ENCODE measurements around the gene EXOC1.

The EXOC1 gene

DNA sequence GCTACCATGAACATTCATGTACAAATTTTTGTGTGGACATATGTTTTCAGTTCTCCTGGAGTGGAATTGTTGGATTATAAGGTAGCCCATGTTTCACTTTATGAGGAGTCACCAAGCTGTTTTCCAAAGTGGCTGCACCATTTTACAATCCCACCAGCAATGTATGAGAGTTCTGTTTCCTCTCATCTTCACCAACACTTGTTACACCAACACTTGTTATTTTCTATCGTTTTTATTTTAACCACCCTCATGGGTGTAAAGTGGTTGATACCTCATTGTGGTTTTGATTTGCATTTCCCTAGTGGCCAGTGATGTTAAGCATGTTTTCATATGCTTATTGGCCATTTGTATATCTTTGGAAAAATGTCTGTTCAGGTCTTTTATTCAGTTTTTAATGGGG, 4.1 kb downstream of the EXOC1 start:
- DNase-seq = no peak

DNA sequence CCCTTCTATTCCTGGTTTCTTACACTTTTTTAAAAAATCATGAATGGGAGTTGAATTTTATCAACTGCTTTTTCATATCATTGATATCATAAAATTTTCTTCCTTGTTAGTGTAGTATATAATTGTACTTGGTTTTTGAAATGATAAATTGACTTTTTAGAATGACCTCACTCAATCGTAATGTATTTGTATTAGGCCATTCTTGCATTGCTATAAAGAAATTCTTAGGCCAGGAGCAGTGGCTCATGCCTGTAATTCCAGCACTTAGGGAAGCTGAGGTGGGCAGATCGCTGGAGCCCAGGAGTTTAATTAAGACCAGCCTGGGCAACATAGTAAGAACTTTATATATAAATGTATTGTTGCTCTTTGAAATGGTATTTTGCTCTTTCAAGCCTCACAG, 6.3 kb downstream of the EXOC1 start:
- peak; percentile 9 for DNase-seq

DNA sequence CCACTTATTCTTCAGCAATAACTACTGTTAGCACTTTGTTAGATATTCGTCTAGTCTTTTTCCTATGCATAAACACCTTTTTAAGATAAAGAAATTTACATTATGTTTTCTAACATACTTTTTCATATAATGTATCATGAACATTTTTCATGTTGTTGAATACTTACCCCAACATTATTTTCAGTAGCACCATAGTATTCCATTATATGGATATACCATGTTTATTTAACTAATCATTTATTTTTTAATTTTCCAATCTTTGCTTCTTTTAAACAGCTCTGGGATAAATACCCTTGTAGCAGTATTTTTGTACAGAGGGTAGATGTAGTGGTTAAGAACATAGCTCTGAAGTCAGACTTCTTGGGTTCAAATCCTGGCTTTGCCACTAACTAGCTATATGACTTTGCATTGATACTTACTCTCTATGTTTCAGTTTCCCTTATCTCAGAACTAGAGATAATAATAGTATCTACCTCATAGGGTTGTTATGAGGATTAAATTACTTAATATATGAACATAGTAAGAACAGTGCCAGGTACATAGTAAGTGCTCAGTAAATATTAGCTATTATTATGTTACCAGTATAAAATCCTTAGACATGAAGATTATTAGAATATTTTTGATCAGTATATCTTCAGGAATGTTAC, 11.3 kb downstream of the EXOC1 start:
- no peak for DNase-seq

- DNase-seq = peak; percentile 73
Measured at GRCh38 chr4:55865228-55865806, 11.9 kb downstream of the EXOC1 start.

- peak; percentile 91 for DNase-seq
Measured at GRCh38 chr4:55866290-55866907, 13.0 kb downstream of the EXOC1 start.

GRCh38 chr4:55866973-55867574, 13.6 kb downstream of the EXOC1 start:
- DNase-seq = peak; percentile 66

GRCh38 chr4:55868581-55869090, 15.2 kb downstream of the EXOC1 start:
- peak; percentile 36 for DNase-seq

- DNase-seq = no peak
Measured at GRCh38 chr4:55871299-55871800, 17.9 kb downstream of the EXOC1 start.

GRCh38 chr4:55874831-55875230, 21.4 kb downstream of the EXOC1 start:
- DNase-seq = no peak

- DNase-seq = no peak
Measured at GRCh38 chr4:55876387-55876786, 22.9 kb downstream of the EXOC1 start.

DNA sequence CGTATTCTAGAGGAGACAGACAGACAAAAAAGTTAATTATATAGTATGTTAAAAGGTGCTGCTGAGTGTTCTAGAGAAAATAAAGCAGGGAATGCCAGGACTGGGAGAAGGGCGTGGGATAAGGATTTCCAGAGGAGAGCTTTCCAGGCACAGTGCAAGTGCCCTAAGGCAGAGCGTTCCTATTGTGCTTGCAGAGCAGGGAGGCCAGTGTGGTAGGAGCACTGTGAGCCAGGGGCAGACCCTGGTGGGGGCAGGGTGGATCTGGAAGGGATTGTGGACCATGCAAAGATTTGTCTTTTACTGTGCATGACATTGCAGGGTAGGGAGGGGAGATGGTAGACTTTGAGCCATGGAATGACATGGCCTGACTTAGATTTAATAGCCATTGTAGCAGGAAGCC, 25.8 kb downstream of the EXOC1 start:
- no peak for DNase-seq

DNA sequence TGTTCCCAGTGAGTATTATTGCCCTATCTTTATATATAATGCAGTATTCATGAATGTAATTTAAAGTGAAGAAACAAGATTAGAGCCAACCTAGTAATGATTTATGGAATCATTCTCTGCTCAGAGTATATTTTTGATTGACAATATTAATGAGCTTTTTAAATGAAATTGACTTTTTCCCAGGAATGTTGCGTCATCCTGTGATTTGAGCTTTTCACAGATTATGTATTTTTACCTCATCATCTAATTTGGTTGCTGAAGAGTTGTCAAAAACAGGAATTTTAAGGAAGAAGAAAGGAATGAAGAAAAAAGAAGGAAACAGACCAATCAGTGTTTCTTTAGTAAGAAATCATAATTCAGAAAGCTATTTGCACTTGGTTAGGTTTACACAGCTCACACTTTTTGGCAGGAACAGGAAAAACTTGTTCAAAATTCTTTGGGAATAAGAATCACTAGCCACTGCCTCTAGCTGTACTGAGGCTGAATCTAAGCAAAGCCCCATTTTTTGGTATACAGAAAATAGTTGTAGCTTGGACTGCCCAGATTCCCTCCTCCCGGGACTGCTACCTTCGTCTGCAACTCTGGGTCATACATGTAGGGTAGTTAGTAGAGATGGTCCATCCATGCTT, 27.3 kb downstream of the EXOC1 start:
- no peak for DNase-seq

- DNase-seq = no peak
Measured at GRCh38 chr4:55884093-55884850, 30.8 kb downstream of the EXOC1 start.

GRCh38 chr4:55884851-55885219, 31.4 kb downstream of the EXOC1 start:
- DNase-seq = no peak

GRCh38 chr4:55887594-55887993, 34.1 kb downstream of the EXOC1 start:
- no peak for DNase-seq

- DNase-seq = no peak
Measured at GRCh38 chr4:55892156-55892555, 38.7 kb downstream of the EXOC1 start.

DNA sequence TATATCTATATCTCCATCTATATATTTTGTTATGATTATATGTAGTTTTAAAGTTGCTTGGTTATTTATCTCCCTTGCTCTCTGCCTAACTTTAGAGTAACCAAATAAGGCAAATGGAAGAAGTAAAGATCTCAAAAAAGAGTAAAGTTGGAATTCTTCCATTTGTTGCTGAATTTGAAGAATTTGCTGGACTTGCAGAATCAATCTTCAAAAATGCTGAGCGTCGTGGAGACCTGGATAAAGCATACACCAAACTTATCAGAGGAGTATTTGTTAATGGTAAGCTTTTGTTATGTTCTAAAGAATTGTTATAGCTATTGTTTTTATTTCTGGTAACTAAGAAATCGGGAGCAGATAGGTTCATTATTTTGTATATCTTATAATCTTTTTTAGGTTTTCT, 43.2 kb downstream of the EXOC1 start:
- no peak for DNase-seq

DNA sequence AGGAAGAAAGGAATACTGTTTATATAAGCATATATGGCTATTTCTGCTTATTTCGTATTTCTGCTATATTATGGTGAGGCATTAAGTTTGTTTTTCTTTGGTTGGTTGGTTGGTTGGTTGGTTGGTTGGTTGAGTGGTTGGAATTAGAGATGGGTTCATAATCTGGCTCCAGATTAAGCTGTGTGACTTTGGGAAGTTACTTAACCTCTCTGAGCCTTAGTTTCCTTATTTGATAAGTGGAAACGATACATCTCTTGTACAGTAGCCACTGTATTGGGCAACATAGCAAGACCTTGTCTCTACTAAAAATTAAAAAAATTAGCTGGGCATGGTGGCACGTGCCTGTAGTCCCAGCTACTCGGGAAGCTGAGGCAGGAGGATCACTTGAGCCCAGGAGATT, 49.2 kb downstream of the EXOC1 start:
- DNase-seq = no peak

GRCh38 chr4:55903577-55903976, 50.1 kb downstream of the EXOC1 start:
- DNase-seq = no peak

DNA sequence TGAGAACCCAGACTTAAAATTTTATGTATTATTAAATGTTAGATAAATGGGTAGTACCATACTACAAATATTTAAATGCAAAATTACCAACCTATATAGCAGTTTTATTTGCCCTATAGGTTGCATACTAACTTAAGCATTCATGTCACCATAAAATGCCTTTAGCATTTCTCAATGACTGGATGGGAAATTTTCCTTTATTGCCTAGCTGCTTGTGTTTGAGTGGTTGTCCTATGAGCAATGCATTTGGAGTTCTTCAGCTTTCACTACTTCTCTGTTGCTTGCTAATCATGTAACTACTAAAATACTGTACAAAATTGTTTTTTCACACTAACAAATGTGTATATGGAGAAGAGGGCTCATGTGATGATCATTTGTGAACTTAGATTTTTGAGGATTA, 51.1 kb downstream of the EXOC1 start:
- DNase-seq = peak; percentile 14

DNA sequence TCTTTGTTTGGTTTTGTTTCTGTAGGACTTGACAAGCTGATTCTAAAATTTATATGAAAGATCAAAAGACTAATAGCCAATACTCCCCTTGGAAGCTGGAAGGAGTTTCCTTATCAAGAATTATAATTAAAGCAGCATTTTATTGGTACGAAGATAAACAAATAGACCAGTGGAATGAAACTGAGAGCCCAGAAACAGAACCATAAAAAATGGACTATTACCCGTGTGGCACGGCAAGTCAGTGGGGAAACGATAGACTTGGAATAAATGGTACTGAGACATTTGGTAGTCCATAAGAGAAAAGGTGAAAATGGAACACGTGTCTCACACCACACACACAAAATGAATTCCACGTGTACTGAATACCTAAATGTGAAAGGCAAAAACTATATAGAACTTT, 52.9 kb downstream of the EXOC1 start:
- no peak for DNase-seq

GRCh38 chr4:55906989-55907388, 53.5 kb downstream of the EXOC1 start:
- DNase-seq = peak; percentile 7

Data from fibroblast of skin of abdomen (primary cell).